HPDE6-E6E7 (cell line): Measurements from ENCODE around the gene DIS3L2.
"Not testable (repeated sequence)": the region's sequence is repeated elsewhere in the genome, so short reads cannot be mapped to it uniquely, and the experiment has no call there.

ENCODE experiments used
- DNase-seq: peaks from one replicate; pipeline ENCODE4 v3.0.0; 2011; ENCODE audit warnings: missing footprints; ENCODE audit errors: extremely low spot score

Gene DIS3L2

DNA sequence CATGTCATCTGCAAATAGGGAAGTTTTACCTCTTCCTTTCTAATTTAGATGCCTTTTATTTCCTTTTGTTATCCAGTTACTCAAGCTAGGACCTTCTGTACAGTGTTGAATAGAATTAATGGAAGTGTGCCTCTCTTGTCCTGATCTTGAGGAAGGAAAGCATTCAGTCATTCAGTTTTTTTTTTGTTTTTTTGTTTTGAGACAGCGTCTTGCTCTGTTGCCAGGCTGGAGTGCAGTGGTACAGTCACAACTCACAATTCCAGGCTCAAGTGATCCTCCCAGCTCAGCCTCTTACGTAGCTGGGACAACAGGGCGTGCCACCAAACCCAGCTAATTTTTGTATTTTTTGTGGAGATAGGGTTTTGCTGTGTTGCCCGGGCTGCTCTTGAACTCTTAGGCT is 213.1 kb downstream of the DIS3L2 start:
- DNase-seq, result no peak

DNA sequence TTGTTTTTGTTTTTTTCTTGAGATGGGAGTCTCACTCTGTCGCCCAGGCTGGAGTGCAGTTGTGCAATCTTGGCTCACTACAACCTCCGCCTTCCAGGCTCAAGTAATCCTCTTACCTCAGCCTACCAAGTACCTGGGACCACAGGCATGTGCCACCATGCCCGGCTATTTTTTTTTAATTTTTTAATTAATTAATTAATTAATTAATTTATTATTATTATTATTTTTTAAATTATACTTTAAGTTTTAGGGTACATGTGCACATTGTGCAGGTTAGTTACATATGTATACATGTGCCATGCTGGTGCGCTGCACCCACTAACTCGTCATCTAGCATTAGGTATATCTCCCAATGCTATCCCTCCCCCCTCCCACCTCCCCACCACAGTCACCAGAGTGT is 215.1 kb downstream of the DIS3L2 start:
- DNase-seq, result not testable (repeated sequence)

DNA sequence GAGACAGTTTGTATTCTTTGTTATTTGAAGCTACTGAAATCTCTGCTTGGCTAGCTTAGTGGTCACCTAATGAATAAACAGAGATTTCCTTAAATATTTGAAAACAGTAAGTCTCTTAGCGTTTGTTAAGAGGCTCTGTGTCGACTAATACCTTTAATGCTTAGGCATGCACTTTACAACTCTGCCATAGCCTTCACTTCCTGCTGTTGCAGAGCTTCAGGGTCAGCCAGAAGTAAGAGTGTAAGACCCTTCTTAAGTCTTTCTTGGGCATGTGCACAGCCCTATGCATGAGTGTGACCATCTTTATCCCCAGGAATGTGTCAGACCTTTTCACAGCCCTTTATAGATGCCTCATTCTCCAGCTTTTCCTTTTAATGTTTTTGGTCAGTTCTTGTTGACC is 221.8 kb downstream of the DIS3L2 start:
- DNase-seq, result no peak

DNA sequence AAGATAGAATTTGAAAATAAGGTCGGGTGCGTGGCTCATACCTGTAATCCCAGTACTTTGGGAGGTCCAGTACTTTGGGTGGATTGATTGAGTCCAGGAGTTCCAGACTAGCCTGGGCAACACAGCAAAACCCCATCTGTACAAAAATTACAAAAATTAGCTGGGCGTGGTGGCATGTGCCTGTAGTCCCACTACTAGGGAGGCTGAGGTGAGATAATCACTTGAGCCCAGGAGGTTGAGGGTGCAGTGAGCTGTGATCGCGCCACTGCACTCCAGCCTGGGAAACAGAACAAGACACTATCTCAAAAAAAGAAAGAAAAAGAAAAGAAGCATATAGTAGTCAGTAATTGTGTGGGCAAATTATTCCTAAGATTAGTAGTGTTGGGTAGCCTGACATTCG is 222.8 kb downstream of the DIS3L2 start:
- no peak for DNase-seq

DNA sequence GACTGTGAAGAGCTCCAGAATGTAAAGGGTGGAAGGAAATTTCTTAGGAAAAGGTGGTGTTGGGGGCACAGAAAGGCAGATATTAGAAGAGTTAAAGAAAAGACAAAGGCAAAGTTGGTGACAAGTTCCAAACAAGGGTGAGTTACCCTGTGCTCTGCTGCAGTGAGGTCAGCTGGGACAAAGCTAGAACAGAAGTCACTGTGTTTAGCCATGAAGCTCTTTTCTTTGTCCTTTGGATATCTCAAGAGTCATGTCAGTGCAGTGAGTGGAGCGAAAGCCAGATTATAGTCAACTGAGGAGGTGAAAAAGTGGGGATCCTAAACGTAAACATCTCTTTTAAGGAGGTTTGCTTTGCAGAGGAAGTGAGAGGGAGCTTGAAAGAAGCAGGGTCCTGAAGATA is 229.3 kb downstream of the DIS3L2 start:
- DNase-seq, result no peak

DNA sequence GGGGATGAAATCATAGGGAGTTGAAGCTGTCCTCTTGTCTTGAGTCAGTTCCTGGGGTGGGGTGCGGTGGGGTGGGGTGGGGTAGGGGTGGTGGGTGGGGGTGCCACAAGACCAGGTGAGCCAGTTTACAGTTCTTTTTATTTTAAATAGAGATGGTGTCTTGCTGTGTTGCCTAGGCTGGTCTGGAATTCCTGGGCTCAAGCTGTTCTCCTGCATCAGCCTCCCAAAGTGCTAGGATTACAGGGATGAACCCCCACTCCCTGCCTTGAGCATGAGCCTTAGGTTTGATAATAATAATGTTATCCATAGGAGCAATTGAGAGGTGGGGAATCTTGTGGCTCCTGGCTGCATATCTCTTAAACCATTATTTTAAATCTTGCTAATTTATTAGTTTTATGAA is 234.0 kb downstream of the DIS3L2 start:
- no peak for DNase-seq

DNA sequence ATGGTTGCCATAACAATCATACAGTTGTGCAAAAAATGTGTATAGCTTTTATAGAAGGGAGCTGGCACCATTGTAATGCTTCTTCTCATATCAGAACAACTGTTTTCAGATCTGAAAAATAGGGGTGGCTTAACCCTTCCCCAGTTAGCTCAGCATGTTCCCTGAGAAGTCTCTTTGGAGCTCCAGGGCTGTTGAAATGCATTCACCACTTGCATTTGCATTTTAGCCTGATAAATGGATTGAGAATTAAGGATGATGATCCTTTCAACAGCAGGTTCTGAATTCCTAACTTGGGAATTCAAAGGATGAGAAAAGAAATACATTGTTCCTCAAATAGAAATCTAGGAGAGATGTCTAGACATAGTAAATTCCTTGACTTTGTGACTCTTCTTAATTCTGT is 235.3 kb downstream of the DIS3L2 start:
- DNase-seq, result no peak

DNA sequence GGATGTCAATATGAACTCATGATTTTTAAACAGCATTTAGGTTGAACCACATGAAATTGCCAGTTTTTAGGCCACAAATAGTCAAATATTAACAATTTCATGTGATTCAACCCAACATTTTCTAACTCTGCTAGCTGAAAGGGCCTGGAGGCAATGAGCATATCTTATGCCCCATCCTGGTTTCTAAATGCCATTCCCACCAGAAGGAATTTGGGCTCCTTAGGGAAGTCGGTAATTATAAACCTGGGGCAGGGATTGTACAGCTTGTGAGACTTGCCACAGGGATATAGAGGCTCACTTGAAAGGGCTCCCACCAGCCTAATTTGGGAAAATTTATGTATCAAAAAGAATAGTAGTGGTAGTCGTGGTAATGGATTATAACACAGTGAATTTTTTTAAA is 238.7 kb downstream of the DIS3L2 start:
- DNase-seq, result no peak

DNA sequence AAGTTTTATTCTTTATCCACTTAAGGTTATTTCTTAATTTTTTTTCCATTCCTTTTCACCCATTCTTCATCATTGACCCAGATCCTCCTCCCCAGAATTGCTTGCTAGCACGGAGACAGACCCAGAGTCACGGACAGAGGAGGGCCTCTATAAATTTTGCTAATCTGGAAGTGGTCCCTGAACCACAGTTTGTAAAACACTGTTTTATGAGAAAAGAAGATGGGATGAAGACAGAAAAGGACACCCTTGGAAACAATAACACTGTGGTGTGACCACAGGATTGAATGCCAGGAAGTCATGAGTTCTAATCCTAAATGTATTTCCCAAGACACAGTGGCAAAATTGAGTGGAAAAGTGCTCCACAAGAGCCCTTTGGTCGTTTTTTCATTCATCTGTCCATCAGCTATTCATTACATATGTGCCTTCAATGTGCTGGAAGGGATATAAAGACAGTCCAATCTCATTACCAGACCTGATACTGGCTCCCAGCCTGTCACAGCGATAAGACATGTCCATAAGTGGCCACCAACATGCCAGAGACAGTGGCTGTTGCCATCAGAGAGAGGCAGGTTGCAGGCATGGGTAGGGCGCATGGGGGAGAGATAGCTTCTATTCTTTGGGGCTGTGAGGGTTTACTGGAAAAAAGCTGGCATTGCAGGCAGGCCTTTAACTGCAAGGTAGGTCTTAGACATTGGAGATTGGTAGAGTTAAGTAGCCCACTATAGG is 241.8 kb downstream of the DIS3L2 start:
- DNase-seq, result no peak

DNA sequence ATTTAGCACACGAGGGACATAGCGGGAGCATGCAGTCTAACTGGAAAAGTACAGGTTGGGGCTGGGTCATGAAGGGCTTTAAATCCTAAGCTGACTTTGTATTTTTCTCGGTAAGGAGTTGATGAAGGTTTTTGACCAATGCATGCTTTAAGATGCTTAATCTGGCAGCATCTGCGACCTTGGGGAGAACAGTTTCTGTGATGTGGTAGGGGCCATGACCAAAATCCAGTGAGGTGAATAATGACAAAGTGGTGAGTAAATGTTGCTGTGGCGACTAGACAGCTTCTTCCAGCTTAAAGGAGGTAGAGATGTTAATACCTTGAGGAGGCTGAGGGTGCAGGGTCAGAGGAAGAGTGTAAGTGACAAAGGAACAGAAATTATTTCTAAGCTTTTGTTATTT is 242.4 kb downstream of the DIS3L2 start:
- no peak for DNase-seq

DNA sequence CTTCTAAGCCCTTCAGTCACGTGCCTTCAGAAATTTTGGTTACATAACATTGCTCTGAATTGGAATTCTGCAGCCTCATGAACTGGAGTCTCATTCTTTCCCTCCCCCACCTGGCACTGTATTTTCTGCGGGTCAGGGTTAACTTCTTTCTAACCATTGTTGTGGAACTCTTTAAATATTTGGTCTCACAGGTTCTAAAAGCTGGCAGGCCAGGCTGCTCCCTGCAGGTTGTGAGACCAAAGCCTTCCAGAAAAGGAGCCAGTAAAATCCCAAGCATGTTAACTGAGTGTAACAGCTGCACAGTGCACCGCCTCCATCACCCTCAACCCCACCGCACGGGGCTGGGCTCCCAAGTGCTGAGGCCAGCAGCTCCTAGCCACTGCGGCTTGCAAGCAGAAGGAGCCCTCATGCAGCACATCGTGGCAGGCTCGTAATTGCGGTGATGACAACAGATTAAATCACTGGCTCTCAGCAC is 243.0 kb downstream of the DIS3L2 start:
- DNase-seq, result no peak

DNA sequence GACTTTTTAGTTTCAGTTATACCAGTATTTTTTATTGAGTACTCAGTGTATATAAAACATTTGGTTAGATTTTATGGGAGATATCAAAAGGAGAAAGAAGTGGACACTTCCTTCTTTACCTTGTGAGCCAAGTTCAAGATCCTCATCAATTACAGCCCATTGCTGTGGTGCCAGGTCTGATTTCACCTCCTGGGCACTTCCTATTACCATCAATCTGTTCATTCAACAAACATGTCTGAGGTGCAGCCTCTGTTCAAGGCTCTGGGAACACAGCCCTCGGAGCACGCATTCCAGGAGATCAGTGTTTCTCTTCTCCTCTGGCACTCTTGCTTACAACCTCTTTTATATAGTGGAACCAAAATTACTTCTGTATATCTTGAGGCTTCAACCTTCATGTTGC is 245.7 kb downstream of the DIS3L2 start:
- no peak for DNase-seq

DNA sequence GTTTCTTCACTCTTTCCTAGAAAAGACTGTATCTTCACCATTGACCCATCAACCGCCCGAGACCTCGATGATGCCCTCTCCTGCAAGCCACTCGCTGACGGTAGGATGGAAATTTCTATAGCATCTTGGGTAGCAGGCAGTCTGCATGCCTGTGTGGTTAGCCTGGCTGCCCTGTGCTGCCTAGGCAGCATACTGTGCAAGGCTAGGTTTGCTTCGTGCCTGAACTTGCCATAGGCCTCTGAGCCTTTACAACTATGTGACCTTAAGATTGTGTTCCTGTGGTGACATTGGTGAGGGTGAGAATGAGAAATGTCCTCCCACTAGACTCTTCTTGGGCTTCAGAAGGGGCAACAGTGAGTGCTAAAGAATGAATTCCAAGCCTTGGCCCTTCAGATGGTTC is 248.8 kb downstream of the DIS3L2 start:
- DNase-seq, result no peak

DNA sequence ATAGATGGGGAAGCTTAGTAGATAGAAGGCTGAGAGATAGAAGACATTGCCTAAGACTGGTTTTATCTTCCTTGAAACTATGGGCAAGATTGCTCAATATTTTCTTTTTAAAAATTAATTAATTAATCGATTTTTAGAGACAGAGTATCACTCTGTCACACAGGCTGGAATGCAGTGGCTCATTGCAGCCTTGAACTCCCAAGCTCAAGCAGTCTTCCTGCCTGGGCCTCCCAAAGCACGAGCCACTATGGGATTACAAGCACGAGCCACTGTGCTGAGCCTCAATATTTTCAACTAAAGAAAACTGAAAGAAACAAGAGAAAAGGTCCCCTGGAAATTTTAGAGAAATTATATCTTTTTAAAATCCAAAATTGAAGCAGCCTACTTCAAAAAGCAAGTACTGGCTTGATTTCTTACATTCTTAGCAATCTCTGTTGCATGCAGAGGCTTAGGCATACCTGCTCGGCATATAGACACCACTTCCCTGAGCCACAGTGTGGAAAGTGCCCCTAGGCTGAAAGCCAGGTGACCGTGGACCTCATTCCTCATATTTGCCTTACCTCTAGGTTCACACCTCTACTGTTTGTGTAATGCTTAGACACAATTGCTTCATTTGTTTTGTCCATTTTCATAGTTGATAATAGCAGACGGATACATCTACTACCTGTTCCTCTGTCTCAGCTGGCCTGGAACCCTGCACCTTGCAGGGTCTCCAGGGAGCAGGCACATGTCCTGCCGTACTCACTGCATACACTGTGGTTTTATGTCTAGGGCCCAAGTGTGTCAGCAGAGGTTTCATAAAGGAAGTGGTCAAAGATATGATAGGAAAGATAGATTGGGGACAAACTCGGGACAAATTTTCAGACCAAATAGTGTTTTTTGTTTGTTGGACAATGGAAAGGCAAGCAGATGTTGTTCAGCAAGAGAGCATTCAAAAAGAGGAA is 250.5 kb downstream of the DIS3L2 start:
- no peak for DNase-seq

DNA sequence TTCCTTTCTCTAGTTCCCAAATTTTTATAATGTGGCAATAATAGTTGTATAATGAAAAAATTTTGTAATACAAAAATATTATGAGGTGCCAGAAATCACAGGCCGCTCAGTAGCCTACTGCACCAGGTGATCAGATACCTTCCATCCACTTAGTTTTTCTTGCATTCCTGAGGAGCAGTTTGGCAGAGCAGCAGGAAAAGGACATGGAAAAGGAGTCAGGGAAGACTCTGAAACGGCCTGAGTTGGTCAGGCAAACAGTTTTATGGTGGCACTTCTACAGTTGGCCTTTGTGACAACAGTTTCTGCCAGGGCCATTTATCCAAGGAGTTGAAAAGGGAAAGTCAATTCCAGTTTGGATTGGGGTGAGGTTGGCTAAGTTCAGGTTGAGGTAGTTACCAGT is 251.7 kb downstream of the DIS3L2 start:
- DNase-seq, result no peak

DNA sequence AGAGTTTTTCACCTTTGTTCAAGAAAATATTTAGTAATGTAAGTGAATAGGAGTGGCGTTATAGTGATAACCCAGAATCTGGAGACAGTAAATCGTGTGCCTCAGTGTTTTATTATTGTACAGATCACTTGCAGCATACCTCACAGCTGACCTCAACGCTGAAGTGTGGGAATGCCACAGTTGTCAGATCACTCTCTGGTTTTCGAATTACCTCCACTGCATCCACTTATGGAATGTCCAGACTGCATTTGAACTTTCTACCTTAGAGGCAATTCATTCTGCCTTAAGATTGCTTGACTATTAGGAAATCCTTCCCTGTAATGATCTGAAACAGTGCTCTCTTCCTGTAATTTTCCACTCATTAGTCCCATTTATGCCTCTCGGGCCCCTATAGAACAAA is 252.5 kb downstream of the DIS3L2 start:
- DNase-seq, result no peak

DNA sequence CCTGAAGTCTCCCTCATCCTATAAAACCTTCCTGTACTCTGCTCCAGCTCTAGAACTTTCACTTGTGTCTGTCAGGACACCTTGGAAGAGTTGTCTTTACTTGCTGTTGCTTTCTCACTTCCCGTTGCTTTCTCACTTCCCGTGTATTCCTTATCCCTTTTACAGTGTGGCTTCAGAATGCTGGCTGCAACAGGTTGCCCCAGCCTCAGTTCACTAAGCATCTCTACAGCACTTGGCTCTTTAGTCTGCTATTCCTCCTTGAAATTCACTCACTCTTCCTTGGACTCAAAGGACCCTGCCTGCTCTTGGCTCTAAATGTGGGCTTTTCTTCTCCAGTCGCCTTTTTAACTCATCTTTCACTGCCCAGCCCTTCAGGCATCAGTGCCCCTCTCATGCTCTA is 254.5 kb downstream of the DIS3L2 start:
- DNase-seq, result no peak

DNA sequence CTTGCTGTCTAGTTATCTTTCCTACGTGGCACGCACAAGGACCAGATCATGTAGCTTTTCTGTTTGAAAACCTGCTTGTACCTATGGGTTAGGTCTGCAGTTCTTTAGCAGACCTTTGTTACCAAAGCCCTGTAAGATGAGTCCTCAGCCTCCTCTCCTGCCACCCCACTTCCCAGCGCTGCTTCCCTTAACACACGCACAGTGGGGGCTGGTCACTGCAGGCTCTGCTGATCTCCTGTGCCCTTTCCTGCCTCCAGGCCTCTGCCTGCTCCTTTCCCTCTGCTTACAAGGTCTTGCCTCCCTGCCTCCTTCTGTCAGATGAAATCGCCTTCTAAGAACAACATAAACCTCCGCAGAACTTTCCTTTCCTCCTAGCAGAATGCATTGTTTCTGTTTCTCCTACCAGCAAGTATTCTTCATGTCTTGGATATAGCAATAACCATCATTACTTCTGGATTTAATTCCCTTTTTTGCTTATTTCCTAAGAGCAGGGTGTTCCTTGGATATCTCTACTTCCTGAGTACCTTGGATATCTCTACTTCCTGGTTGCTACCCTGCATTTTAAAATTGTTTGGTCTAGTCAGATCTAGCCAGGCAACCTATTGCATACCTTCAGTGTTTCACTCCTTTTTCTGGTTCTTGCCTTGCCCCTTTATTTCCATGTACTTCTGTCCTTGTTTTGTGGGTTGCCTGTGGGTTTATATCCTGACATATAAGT is 257.4 kb downstream of the DIS3L2 start:
- no peak for DNase-seq

DNA sequence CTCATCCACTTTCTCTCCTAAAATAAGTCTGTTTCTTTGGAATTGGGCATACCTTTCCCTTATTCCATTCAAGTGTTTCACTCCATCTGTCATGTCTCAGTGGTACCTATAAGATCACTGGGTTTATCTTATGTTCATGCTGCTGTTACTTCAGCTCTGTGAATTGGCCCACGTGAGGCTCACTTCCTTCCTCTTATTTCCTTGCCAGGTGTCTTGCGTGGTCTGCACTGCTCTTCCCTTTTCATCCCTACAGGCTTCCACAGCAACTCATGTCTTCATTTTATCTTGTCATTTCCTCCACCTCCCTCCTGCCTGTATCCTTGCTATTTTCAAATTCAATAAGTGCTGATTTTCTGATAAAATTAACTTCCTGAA is 258.0 kb downstream of the DIS3L2 start:
- DNase-seq, result no peak

DNA sequence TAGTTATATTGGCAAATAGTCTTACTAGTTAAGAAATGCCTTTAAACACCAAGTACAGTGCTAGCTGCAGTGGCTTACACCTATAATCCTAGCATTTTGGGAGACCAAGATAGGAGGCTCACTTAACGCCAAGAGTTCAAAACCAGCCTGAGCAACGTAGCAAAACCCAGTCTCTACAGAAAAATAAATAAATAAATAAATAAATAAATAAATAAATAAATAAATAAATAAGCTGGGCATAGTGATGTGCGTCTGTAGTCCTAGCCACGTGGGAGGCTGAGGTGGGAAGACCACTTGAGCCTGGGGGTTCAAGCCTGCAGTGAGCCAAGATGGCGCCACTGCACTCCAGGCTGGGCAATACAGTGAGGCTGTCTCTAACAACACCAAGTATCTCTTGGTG is 258.4 kb downstream of the DIS3L2 start:
- no peak for DNase-seq

DNA sequence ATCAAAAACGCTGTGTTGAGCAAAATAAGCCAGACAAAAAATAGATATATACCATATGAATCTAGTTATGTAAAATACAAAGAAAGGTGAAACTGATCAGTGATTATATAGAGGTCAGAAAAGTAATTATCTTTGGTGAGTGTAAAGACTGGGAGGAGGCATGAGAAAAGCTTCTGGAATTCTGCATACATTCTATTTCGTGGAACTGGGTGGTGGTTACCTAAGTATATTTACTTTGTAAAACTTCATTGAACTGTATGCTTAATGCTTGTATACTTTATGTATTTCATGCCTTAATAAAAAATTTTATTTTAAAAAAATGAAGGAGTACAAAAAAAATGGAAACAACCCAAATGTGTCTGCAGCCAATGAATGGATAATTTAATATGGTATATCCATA is 263.9 kb downstream of the DIS3L2 start:
- no peak for DNase-seq

DNA sequence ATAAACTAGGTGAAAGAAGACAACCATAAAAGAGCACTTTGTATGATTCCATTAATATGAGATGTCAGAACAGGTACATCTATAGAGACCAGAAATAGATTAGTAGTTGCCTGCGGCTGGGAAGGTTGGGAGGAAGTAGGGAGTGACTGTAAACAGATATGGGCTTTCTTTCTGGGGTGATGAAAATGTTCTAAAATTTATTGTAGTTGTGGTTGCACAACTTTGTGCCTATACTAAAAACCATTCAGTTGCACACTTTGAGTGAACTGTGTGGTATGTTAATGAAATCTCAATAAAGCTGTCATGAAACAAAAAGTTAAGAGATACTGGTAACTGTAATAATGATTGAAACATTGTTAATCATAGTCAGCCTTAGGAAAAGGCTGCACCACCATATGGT is 264.4 kb downstream of the DIS3L2 start:
- DNase-seq, result no peak

DNA sequence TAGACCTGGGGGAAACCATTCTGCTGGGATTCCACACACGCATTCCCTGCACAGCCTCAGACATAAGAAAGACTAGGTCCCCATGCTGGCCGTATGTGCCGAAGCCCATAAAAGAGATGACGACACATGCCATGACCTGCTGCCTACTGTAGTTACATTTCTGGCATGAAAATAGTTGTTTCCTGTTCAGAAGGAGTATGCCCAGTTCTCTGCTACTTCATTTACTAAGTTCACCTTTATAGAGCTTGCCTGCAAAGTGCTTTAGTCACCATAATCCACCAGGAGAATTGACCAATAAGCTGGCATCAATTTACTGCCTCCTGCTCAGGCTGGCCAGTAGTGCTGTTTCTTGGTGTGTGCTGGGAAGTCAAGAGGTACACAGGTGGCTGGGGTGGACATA is 266.8 kb downstream of the DIS3L2 start:
- DNase-seq, result no peak
